ENCODE measurements around the gene SLC34A1. TPM values are rescaled to one million over a fixed set of nuclear protein-coding genes. Genes with fewer than 3 reads are reported as not detected.

Gene SLC34A1
- total RNA-seq, 1 experiment from 2014 or later: not detected

DNA sequence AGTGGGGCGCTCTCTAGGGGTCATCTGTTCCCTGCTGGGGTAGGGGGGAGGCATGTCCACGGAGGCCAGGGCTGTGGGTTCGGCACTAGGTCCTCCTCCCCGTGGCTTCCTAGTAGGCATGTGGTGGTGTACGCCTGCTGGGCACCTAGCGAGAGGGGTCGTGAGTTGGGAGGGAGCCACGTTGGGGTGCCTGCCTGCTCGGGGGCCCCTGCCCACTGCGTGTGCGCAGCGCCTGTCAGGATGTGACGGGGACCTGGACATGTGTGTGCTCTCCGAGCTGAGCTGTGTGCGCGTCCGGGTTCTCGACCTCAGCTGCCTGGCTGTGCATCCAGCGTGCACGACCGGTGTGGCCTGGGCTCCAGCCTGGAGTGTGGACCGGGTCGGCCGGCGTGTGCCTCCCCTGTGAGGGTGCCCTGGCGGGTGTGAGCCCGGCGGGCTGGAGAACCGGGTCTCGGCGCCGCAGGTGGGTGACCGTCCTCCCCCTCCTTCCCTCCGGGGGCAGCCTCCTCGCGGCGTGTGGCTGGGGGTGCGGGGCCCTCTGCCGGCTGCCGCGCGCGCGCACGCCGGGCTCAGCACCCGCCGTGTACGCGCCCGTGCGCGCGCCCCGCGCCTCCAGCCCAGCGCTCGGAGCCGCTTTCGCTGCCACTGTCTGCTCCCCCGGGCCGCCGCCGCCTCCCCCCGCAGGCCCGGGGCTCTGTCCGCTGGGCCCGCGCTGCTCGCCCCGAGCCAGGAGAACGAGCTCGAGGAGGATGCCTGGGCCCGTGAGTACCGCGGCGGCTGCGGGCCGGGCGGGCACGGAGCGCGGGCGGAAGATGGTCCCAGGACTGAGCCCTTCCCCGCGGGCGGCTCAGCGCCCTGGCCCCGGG lies 62.2 kb downstream of the SLC34A1 start, which contains the start of gene PRR7:
TSS of gene PRR7 (plus strand) at position 615 of the 866 bp plus-strand sequence. CDS start 8,254 bp downstream, outside the sequence.
- Histone ChIP-seq H3K36me3 (peaks cover 23% of the 10 kb centered on the region), H3K4me3 (peak within 1 kb of the TSS; percentile 85), H3K27ac (peak within 1 kb of the TSS; percentile 27; the same call in 1 of the 2 replicates), H3K27me3 (replicated peaks) (0 out of 2 replicates have a peak, but pooled peaks cover 9% of the 10 kb centered on the region), H3K9me3 (replicated peaks) (peaks cover 6% of the 10 kb centered on the region; the same call in 1 of the 2 replicates), H3K4me1 (replicated peaks) (peaks cover 26% of the 10 kb centered on the region)
- DNase-seq (ENCODE audit: low read depth in 1 of 2, low spot score in 2 of 2): peak in 1 of 2 experiments; percentile 84

GRCh38 chr5:177447066-177447610 lies 62.9 kb downstream of the SLC34A1 start:
- H3K27ac ChIP-seq: peak overlapping the region; percentile 27; the same call in 1 of the 2 replicates
- peaks cover 26% of the 10 kb centered on the region for H3K4me1 ChIP-seq (replicated peaks)
- peaks cover 19% of the 10 kb centered on the region for H3K36me3 ChIP-seq
- 0 out of 2 replicates have a peak, but pooled peaks cover 9% of the 10 kb centered on the region for H3K27me3 ChIP-seq (replicated peaks)
- peaks cover 6% of the 10 kb centered on the region; the same call in 1 of the 2 replicates for H3K9me3 ChIP-seq (replicated peaks)
- no peak for DNase-seq (ENCODE audit: low read depth in 1 of 2, low spot score in 2 of 2)
- peak overlapping the region; percentile 85 for H3K4me3 ChIP-seq

DNA sequence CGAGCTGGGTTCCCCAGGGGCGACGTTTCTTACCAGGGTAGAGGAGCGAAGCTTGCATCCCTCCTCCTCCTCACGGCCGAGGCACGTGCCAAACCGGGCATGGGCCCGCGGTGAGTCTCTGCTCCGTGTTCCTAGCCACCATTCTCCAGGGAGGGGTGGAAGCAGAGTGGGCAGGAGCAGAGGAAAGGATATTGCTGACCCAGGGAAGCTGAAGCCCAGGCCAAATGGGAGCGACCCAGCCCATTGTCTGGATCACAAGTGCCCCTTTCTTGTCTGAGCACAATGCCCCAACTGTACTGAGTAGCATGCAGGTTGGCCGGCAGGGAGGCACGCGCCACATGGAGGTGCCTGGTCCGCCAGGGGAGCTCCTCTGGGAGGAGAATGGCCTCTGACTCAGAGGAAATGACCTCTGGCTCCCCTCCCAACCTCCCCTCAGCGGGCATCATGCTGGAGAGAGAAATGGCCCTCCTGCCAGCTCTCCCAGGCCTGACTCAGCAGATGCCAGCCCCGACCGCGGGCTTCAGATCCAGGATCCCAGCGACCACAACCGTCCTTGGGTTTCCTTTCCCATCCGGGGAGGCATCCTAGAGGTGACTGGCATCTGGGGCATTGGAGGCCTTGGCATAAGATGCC lies 63.5 kb downstream of the SLC34A1 start:
- Histone ChIP-seq H3K9me3 (replicated peaks) (peaks cover 6% of the 10 kb centered on the region; the same call in 1 of the 2 replicates), H3K27me3 (replicated peaks) (0 out of 2 replicates have a peak, but pooled peaks cover 9% of the 10 kb centered on the region), H3K4me1 (replicated peaks) (peaks cover 26% of the 10 kb centered on the region), H3K4me3 (peak overlapping the region; percentile 8), H3K27ac (no peak overlapping the region), H3K36me3 (peaks cover 15% of the 10 kb centered on the region; the same call in 1 of the 2 replicates)
- DNase-seq (ENCODE audit: low read depth in 1 of 2, low spot score in 2 of 2): peak; percentile 92 to 94

Other genes with a start within 250 kb of the SLC34A1 start
- 37.6 and 56.2 TPM in 2 replicates for gene RAB24, start 80.7 kb upstream of the SLC34A1 start, total RNA-seq (2014; rRNA removed; shearing (Covaris generic))
- 456 and 457 TPM in 2 replicates for gene PRELID1, start 80.6 kb upstream of the SLC34A1 start, total RNA-seq (2014; rRNA removed; shearing (Covaris generic))
- gene MXD3, start 72.5 kb upstream of the SLC34A1 start, total RNA-seq (2014; rRNA removed; shearing (Covaris generic)): 121 and 296 TPM in 2 replicates
- 360 and 397 TPM in 2 replicates for gene LMAN2, start 32.8 kb upstream of the SLC34A1 start, total RNA-seq (2014; rRNA removed; shearing (Covaris generic))
- gene RGS14, start 26.5 kb upstream of the SLC34A1 start, total RNA-seq (2014; rRNA removed; shearing (Covaris generic)): 1.6 TPM in 1 of 2 replicates, not detected in the other
- gene PFN3, start 16.2 kb downstream of the SLC34A1 start, total RNA-seq (2014; rRNA removed; shearing (Covaris generic)): not detected in 2 replicates
- gene F12, start 25.1 kb downstream of the SLC34A1 start, total RNA-seq (2014; rRNA removed; shearing (Covaris generic)): 0.74 and 3.9 TPM in 2 replicates
- 103 and 113 TPM in 2 replicates for gene GRK6, start 42.2 kb downstream of the SLC34A1 start, total RNA-seq (2014; rRNA removed; shearing (Covaris generic))
- gene PRR7, start 62.4 kb downstream of the SLC34A1 start, total RNA-seq (2014; rRNA removed; shearing (Covaris generic)): 7.4 and 12.6 TPM in 2 replicates
- gene DBN1, start 89.2 kb downstream of the SLC34A1 start, total RNA-seq (2014; rRNA removed; shearing (Covaris generic)): 147 and 149 TPM in 2 replicates
- gene PDLIM7, start 113.2 kb downstream of the SLC34A1 start, total RNA-seq (2014; rRNA removed; shearing (Covaris generic)): 175 and 274 TPM in 2 replicates
- gene DOK3, start 125.4 kb downstream of the SLC34A1 start, total RNA-seq (2014; rRNA removed; shearing (Covaris generic)): 1.8 and 4.2 TPM in 2 replicates
- gene DDX41, start 132.5 kb downstream of the SLC34A1 start, total RNA-seq (2014; rRNA removed; shearing (Covaris generic)): 131 and 150 TPM in 2 replicates
- gene FAM193B, start 170.1 kb downstream of the SLC34A1 start, total RNA-seq (2014; rRNA removed; shearing (Covaris generic)): 24.9 and 29.9 TPM in 2 replicates
- gene TMED9, start 207.8 kb downstream of the SLC34A1 start, total RNA-seq (2014; rRNA removed; shearing (Covaris generic)): 141 and 148 TPM in 2 replicates
- gene B4GALT7, start 215.7 kb downstream of the SLC34A1 start, total RNA-seq (2014; rRNA removed; shearing (Covaris generic)): 37.9 and 53.0 TPM in 2 replicates

All from SJSA1 (cell line).